ENCODE results near the gene XRN2.

XRN2 gene

GRCh38 chr20:21303061-21303871 is at the start of gene XRN2:
XRN2 (plus strand) TSS chr20:21303331; CDS start chr20:21303399, 68 bp downstream.
- DNase-seq: peak; percentile 94

GRCh38 chr20:21257192-21257591 is 45.9 kb upstream of the XRN2 start:
- no peak for DNase-seq

GRCh38 chr20:21258411-21258810 is 44.7 kb upstream of the XRN2 start:
- no peak for DNase-seq

GRCh38 chr20:21259346-21259745 is 43.8 kb upstream of the XRN2 start:
- DNase-seq: no peak

- no peak for DNase-seq
Observed at GRCh38 chr20:21262812-21263211, 40.3 kb upstream of the XRN2 start.

- DNase-seq: no peak
Observed at GRCh38 chr20:21265261-21266190, 37.6 kb upstream of the XRN2 start.

- no peak for DNase-seq
Observed at GRCh38 chr20:21266191-21266536, 37.0 kb upstream of the XRN2 start.

- no peak for DNase-seq
Observed at GRCh38 chr20:21269772-21270171, 33.4 kb upstream of the XRN2 start.

GRCh38 chr20:21270806-21271205 is 32.3 kb upstream of the XRN2 start:
- no peak for DNase-seq

GRCh38 chr20:21272279-21272678 is 30.9 kb upstream of the XRN2 start:
- no peak for DNase-seq

- no peak for DNase-seq
Observed at GRCh38 chr20:21272679-21273078, 30.5 kb upstream of the XRN2 start.

- DNase-seq: no peak
Observed at GRCh38 chr20:21273755-21274386, 29.3 kb upstream of the XRN2 start.

- DNase-seq: no peak
Observed at GRCh38 chr20:21278829-21279228, 24.3 kb upstream of the XRN2 start.

- DNase-seq: no peak
Observed at GRCh38 chr20:21279706-21280521, 23.2 kb upstream of the XRN2 start.

GRCh38 chr20:21280522-21281016 is 22.6 kb upstream of the XRN2 start:
- DNase-seq: no peak

- DNase-seq: no peak
Observed at GRCh38 chr20:21286775-21287174, 16.4 kb upstream of the XRN2 start.

- no peak for DNase-seq
Observed at GRCh38 chr20:21288587-21289370, 14.4 kb upstream of the XRN2 start.

- no peak for DNase-seq
Observed at GRCh38 chr20:21289651-21290050, 13.5 kb upstream of the XRN2 start.

- no peak for DNase-seq
Observed at GRCh38 chr20:21291026-21291425, 12.1 kb upstream of the XRN2 start.

- no peak for DNase-seq
Observed at GRCh38 chr20:21294755-21295154, 8.4 kb upstream of the XRN2 start.

GRCh38 chr20:21301940-21302663 is 1.0 kb upstream of the XRN2 start:
- DNase-seq: no peak

All from CD4-positive, alpha-beta T cell treated with Interleukin-12 subunit alpha and Interleukin-12 subunit beta, for 1 hour (primary cell).